K562 (cell line): ENCODE measurements around the gene IRF2BP2. TPM values are rescaled to one million over a fixed set of nuclear protein-coding genes. Genes with fewer than 3 reads are reported as not detected.

Source experiments
- ADNP ChIP-seq: fragments of 200-800 bp; sonication (Bioruptor generic); IDR thresholded peaks from 2 replicates; pipeline ENCODE4 v1.6.1; 2016; ENCODE audit warnings: missing genetic modification characterization, missing compliant biosample characterization
- E2F3 ChIP-seq: fragments of 250-450 bp; sonication (Bioruptor Pico); IDR thresholded peaks from 2 replicates; pipeline ENCODE4 v1.4.0; 2020; ENCODE audit warnings: mild to moderate bottlenecking
- ILF3 ChIP-seq: fragments of 450-650 bp; IDR thresholded peaks from 2 replicates; pipeline ENCODE4 v1.6.1; 2018; ENCODE audit warnings: antibody characterized with exemption, mild to moderate bottlenecking, moderate library complexity, borderline replicate concordance
- KDM2B ChIP-seq: fragments of 250-450 bp; sonication (Bioruptor Pico); IDR thresholded peaks from 2 replicates; pipeline ENCODE4 v1.8.0; 2021; ENCODE audit warnings: mild to moderate bottlenecking, moderate library complexity
- MAFF ChIP-seq: IDR thresholded peaks from 2 replicates; pipeline ENCODE4 v1.6.1; 2012; ENCODE audit warnings: low read length, improper control_type of control experiment
- MECOM ChIP-seq: fragments of 250-450 bp; sonication (Bioruptor Pico); IDR thresholded peaks from 2 replicates; pipeline ENCODE4 v1.8.0; 2022; ENCODE audit warnings: inconsistent platforms
- MYBL2 ChIP-seq, 2 experiments: fragments of 450-650 bp in 1 of 2; sonication (generic) in 1 of 2; formaldehyde crosslinking in 1 of 2; IDR thresholded peaks; 2 replicates each; pipeline versions ENCODE4 v1.6.1 to v1.8.1; 2017 to 2022; ENCODE audit warnings: borderline replicate concordance in 1 of 2, inconsistent platforms in 1 of 2, low read depth in 1 of 2, mild to moderate bottlenecking in 1 of 2, missing genetic modification reagents in 1 of 2, moderate library complexity in 1 of 2
- NBN ChIP-seq: fragments of 450-650 bp; IDR thresholded peaks from 2 replicates; pipeline ENCODE4 v1.6.1; 2016; ENCODE audit warnings: low read depth, mild to moderate bottlenecking
- NR2F6 ChIP-seq: fragments of 450-650 bp; formaldehyde crosslinking; IDR thresholded peaks from 2 replicates; pipeline ENCODE4 v1.4.0; 2020; ENCODE audit warnings: mild to moderate bottlenecking
- PML ChIP-seq: IDR thresholded peaks from 2 replicates; pipeline ENCODE4 v1.6.1; 2012; ENCODE audit warnings: low read length, inconsistent platforms
- TEAD1 ChIP-seq, 2 experiments: fragments of 450-650 bp in 1 of 2; sonication (generic) in 1 of 2; formaldehyde crosslinking; IDR thresholded peaks; 2 replicates each; pipeline versions ENCODE4 v1.4.0 to v1.8.0; 2020 to 2022; ENCODE audit warnings: mild to moderate bottlenecking in 2 of 2, missing genetic modification reagents in 1 of 2
- ZNF668 ChIP-seq: fragments of 250-450 bp; sonication (Bioruptor Pico); IDR thresholded peaks from 2 replicates; pipeline ENCODE4 v1.8.0; 2022; ENCODE audit warnings: mild to moderate bottlenecking, inconsistent platforms
- ZNF830 ChIP-seq: fragments of 250-450 bp; sonication (Bioruptor Pico); IDR thresholded peaks from 2 replicates; pipeline ENCODE4 v1.5.0; 2021; ENCODE audit warnings: mild to moderate bottlenecking
- polyA plus RNA-seq, 8 experiments: library from polyadenylated mRNA; depleted of rRNA in 4 of 8; stranded (reverse) in 5 of 8; unstranded in 3 of 8; fragments of >200 nt; fragmentation: Nextera tagmentation in 2 of 8; fragmentation: Illumina TruSeq in 1 of 8; extraction: Ambion mirVana in 2 of 8; extraction: Trizol in 1 of 8; gene quantifications; 2 replicates each; pipeline versions ENCODE4 v1.2.1 to v1.2.3, GENCODE V29; 2011 to 2014; ENCODE audit warnings: inconsistent platforms in 1 of 8, missing spikeins in 1 of 8
- total RNA-seq, 7 experiments: library from RNA; depleted of rRNA in 6 of 7; stranded (reverse); fragments of >200 nt in 6 of 7; fragmentation: Illumina TruSeq in 2 of 7; extraction: Trizol in 2 of 7; gene quantifications; 2 replicates each; pipeline versions ENCODE4 v1.2.1 to v1.2.3, GENCODE V29; 2011 to 2021; ENCODE audit warnings: low replicate concordance in 1 of 7
- TF ChIP-seq, protein P1 (sequence below): sonication (generic); formaldehyde crosslinking; IDR thresholded peaks from 2 replicates; pipeline ENCODE4 v1.8.0; 2022; ENCODE audit warnings: mild to moderate bottlenecking, missing genetic modification reagents
- TF ChIP-seq, protein P2 (sequence below), 2 experiments: fragments of 450-650 bp in 1 of 2; sonication (generic) in 1 of 2; formaldehyde crosslinking; conservative IDR thresholded peaks; 2 replicates each; pipeline versions ENCODE4 v1.4.0 to v1.8.1; 2020 to 2022; ENCODE audit warnings: mild to moderate bottlenecking in 1 of 2, missing genetic modification reagents in 1 of 2
- TF ChIP-seq, protein P3 (sequence below): fragments of 250-450 bp; sonication (Bioruptor Pico); IDR thresholded peaks from 2 replicates; pipeline ENCODE4 v1.5.0; 2022; ENCODE audit warnings: mild to moderate bottlenecking
- TF ChIP-seq, protein P4 (sequence below): fragments of 450-650 bp; IDR thresholded peaks from 2 replicates; pipeline ENCODE4 v1.6.1; 2016
- TF ChIP-seq, protein P5 (sequence below): fragments of 250-450 bp; sonication (Bioruptor Pico); IDR thresholded peaks from 2 replicates; pipeline ENCODE4 v1.4.0; 2020

The IRF2BP2 gene
- total and polyA plus RNA-seq, 9 of the 15 experiments (the other 6 are each of a cell fraction or from before 2014, with no cell fraction given): 7.7 to 68.6 (median 22.1) TPM

DNA sequence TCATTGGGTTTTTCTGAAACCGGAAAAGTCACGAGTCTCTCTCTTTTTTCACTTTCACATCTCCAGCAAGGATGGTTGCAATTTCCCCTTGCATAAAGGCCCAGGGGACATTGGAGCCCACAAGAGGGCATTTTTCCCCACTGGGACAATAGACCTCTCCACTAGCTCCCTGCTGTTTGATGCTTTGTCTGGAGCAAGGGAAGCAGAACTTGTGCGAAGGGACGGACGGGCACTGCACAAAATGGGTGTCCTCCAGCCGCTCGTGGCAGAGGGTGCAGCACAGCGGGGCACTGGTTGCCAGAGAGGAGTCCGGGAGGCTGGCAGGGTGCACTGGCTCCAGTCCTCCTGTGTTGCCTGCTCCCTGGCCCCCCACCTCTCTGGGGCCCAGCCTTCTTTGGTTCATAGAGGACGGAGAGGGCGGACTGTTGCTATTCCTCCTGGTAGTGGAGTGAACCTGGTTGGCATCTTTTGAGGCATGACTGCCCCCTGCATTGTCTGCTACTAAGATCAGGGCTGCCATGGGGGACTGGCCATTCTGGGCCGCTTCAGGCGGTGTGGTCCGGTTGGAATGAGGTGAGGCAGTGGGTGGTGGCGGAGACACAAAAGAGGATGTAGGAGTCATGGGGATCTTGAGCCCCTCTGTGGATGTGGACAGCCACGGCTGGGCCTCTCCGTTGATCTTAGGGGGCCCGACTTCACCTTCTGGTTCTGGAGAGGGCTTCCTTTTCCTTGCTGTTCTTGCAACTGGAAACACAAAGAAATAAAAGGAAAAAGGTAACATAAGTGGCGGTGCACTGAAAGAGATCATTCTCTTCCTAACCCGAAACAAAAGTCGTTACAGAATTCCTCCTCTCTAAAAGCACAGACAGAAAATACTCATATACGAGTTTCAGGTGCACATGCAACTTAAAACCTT is 2.6 kb downstream of the IRF2BP2 start (continued):
- TF ChIP-seq ZNF668 (CRISPR knock-in tag): no peak; the same call in 1 of the 2 replicates
- TF ChIP-seq, protein P1, sequence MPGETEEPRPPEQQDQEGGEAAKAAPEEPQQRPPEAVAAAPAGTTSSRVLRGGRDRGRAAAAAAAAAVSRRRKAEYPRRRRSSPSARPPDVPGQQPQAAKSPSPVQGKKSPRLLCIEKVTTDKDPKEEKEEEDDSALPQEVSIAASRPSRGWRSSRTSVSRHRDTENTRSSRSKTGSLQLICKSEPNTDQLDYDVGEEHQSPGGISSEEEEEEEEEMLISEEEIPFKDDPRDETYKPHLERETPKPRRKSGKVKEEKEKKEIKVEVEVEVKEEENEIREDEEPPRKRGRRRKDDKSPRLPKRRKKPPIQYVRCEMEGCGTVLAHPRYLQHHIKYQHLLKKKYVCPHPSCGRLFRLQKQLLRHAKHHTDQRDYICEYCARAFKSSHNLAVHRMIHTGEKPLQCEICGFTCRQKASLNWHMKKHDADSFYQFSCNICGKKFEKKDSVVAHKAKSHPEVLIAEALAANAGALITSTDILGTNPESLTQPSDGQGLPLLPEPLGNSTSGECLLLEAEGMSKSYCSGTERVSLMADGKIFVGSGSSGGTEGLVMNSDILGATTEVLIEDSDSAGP: 0 out of 2 replicates have a peak, but pooled peaks have one; percentile 1
- 0 out of 4 replicates have a peak, but pooled peaks of 1 of the 2 experiments have one; percentile 43 for TF ChIP-seq TEAD1 (CRISPR knock-in tag; IDR thresholded peaks at IDR 0.05)
- TF ChIP-seq, protein P2, sequence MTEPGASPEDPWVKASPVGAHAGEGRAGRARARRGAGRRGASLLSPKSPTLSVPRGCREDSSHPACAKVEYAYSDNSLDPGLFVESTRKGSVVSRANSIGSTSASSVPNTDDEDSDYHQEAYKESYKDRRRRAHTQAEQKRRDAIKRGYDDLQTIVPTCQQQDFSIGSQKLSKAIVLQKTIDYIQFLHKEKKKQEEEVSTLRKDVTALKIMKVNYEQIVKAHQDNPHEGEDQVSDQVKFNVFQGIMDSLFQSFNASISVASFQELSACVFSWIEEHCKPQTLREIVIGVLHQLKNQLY (CRISPR knock-in tag; conservative IDR thresholded peaks at IDR 0.05): no peak
- TF ChIP-seq E2F3 (CRISPR knock-in tag): 0 out of 2 replicates have a peak, but pooled peaks have one; percentile 38
- TF ChIP-seq PML: no peak; the same call in 1 of the 2 replicates
- no peak for TF ChIP-seq MYBL2 (IDR thresholded peaks at IDR 0.05; ENCODE audit: low read depth)
- no peak for TF ChIP-seq MYBL2 (CRISPR knock-in tag; IDR thresholded peaks at IDR 0.05; ENCODE audit: borderline replicate concordance)
- no peak for TF ChIP-seq ADNP (tag)
- TF ChIP-seq MAFF: no peak
- TF ChIP-seq ZNF830: 0 out of 2 replicates have a peak, but pooled peaks have one; percentile 47
- TF ChIP-seq, protein P3, sequence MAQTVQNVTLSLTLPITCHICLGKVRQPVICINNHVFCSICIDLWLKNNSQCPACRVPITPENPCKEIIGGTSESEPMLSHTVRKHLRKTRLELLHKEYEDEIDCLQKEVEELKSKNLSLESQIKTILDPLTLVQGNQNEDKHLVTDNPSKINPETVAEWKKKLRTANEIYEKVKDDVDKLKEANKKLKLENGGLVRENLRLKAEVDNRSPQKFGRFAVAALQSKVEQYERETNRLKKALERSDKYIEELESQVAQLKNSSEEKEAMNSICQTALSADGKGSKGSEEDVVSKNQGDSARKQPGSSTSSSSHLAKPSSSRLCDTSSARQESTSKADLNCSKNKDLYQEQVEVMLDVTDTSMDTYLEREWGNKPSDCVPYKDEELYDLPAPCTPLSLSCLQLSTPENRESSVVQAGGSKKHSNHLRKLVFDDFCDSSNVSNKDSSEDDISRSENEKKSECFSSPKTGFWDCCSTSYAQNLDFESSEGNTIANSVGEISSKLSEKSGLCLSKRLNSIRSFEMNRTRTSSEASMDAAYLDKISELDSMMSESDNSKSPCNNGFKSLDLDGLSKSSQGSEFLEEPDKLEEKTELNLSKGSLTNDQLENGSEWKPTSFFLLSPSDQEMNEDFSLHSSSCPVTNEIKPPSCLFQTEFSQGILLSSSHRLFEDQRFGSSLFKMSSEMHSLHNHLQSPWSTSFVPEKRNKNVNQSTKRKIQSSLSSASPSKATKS (CRISPR knock-in tag): no peak
- TF ChIP-seq, protein P4, sequence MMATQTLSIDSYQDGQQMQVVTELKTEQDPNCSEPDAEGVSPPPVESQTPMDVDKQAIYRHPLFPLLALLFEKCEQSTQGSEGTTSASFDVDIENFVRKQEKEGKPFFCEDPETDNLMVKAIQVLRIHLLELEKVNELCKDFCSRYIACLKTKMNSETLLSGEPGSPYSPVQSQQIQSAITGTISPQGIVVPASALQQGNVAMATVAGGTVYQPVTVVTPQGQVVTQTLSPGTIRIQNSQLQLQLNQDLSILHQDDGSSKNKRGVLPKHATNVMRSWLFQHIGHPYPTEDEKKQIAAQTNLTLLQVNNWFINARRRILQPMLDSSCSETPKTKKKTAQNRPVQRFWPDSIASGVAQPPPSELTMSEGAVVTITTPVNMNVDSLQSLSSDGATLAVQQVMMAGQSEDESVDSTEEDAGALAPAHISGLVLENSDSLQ: no peak
- no peak for TF ChIP-seq NR2F6 (CRISPR knock-in tag)
- no peak for TF ChIP-seq NBN
- no peak for TF ChIP-seq MECOM
- TF ChIP-seq KDM2B (CRISPR knock-in tag): no peak
- no peak for TF ChIP-seq ILF3
- TF ChIP-seq, protein P5, sequence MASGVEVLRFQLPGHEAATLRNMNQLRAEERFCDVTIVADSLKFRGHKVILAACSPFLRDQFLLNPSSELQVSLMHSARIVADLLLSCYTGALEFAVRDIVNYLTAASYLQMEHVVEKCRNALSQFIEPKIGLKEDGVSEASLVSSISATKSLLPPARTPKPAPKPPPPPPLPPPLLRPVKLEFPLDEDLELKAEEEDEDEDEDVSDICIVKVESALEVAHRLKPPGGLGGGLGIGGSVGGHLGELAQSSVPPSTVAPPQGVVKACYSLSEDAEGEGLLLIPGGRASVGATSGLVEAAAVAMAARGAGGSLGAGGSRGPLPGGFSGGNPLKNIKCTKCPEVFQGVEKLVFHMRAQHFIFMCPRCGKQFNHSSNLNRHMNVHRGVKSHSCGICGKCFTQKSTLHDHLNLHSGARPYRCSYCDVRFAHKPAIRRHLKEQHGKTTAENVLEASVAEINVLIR (CRISPR knock-in tag): no peak
